ENCODE data around the gene GMDS. TPM values are rescaled to one million over a fixed set of nuclear protein-coding genes. Genes with fewer than 3 reads are reported as not detected.

The GMDS gene
- polyA plus RNA-seq, 1 donor (not counting 4 experiments of a cell fraction or from before 2014, with no cell fraction given), result 22.1 TPM

- H3K9ac ChIP-seq (ENCODE audit: control insufficient read depth, extremely low read depth, insufficient read depth, low read length), result no peak overlapping the region
- no peak overlapping the region for H3K27ac ChIP-seq (ENCODE audit: control insufficient read depth, insufficient read depth, low read length)
- TF ChIP-seq EZH2 (IDR thresholded peaks at IDR 0.05; ENCODE audit: low read length), result no peak
- TF ChIP-seq, protein P1, sequence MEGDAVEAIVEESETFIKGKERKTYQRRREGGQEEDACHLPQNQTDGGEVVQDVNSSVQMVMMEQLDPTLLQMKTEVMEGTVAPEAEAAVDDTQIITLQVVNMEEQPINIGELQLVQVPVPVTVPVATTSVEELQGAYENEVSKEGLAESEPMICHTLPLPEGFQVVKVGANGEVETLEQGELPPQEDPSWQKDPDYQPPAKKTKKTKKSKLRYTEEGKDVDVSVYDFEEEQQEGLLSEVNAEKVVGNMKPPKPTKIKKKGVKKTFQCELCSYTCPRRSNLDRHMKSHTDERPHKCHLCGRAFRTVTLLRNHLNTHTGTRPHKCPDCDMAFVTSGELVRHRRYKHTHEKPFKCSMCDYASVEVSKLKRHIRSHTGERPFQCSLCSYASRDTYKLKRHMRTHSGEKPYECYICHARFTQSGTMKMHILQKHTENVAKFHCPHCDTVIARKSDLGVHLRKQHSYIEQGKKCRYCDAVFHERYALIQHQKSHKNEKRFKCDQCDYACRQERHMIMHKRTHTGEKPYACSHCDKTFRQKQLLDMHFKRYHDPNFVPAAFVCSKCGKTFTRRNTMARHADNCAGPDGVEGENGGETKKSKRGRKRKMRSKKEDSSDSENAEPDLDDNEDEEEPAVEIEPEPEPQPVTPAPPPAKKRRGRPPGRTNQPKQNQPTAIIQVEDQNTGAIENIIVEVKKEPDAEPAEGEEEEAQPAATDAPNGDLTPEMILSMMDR (optimal IDR thresholded peaks at IDR 0.05 in 1 of 3, IDR thresholded peaks at IDR 0.05 in 1 of 3, conservative IDR thresholded peaks at IDR 0.05 in 1 of 3; ENCODE audit: extremely low read depth in 1 of 3, insufficient read depth in 2 of 3, low read length in 3 of 3), result no peak
- no peaks in the 10 kb centered on the region for H3K9me3 ChIP-seq (ENCODE audit: control insufficient read depth, low read depth, low read length)
- no peak overlapping the region for H3K4me3 ChIP-seq (ENCODE audit: control insufficient read depth in 2 of 3, extremely low read depth in 1 of 3, insufficient read depth in 2 of 3, low read depth in 1 of 3, low read length in 3 of 3)
- H4K20me1 ChIP-seq (ENCODE audit: control insufficient read depth, extremely low read depth, insufficient read depth, low read length), result no peaks in the 10 kb centered on the region
- H3K36me3 ChIP-seq (ENCODE audit: control insufficient read depth in 2 of 2, extremely low read depth in 1 of 2, insufficient read depth in 2 of 2, low read length in 2 of 2), result no peaks in the 10 kb centered on the region
- dilution Hi-C loops (cut with MboI; ENCODE audit: extremely low pct_ligation_motif_present, low sequenced_read_pairs), result no loop called here
- H3K79me2 ChIP-seq (ENCODE audit: control insufficient read depth, insufficient read depth, low read length), result no peaks in the 10 kb centered on the region
- H2AFZ ChIP-seq (ENCODE audit: control insufficient read depth, low read length), result no peak overlapping the region
- H3K4me2 ChIP-seq (ENCODE audit: control insufficient read depth, extremely low read depth, insufficient read depth, low read depth, low read length), result no peak overlapping the region
- H3K9me1 ChIP-seq (ENCODE audit: control insufficient read depth, extremely low read depth, insufficient read depth, low read length), result no peaks in the 10 kb centered on the region
- no peak for DNase-seq (ENCODE audit: low read depth, low spot score)
- peaks cover 14% of the 10 kb centered on the region for H3K4me1 ChIP-seq (ENCODE audit: control insufficient read depth, extremely low read depth, insufficient read depth, low read length)
- no peak for FAIRE-seq
- no peaks in the 10 kb centered on the region for H3K27me3 ChIP-seq (ENCODE audit: control insufficient read depth, extremely low read depth, insufficient read depth, low read length)
Measured at GRCh38 chr6:1991332-1991878, 254.0 kb downstream of the GMDS start.

DNA sequence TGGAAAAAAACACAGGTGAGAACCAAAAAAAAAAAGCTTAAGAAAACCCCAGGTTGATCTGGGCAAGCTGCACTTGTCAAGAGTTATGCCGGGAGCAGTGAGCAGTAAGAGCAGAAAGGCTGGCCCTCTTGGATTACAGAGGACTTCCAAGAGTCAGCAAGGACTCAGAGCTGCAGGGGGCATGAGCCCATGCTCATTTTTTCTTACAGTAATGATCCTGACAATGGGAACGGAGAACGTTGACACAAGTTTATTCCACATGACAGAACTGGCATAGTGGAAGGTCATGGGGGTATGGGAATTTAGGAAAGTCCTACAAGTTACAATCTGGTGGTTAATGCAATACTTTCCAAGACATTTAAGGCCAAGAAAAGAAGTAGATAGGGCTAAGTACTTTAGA is 256.6 kb downstream of the GMDS start:
- DNase-seq (ENCODE audit: low read depth, low spot score) (no peak), FAIRE-seq (no peak)
- Histone ChIP-seq H3K9ac (ENCODE audit: control insufficient read depth, extremely low read depth, insufficient read depth, low read length) (no peak overlapping the region), H3K4me2 (ENCODE audit: control insufficient read depth, extremely low read depth, insufficient read depth, low read depth, low read length) (no peak overlapping the region), H3K9me1 (ENCODE audit: control insufficient read depth, extremely low read depth, insufficient read depth, low read length) (no peaks in the 10 kb centered on the region), H3K79me2 (ENCODE audit: control insufficient read depth, insufficient read depth, low read length) (no peaks in the 10 kb centered on the region), H3K9me3 (ENCODE audit: control insufficient read depth, low read depth, low read length) (no peaks in the 10 kb centered on the region), H3K36me3 (ENCODE audit: control insufficient read depth in 2 of 2, extremely low read depth in 1 of 2, insufficient read depth in 2 of 2, low read length in 2 of 2) (no peaks in the 10 kb centered on the region), H3K27ac (ENCODE audit: control insufficient read depth, insufficient read depth, low read length) (no peak overlapping the region), H2AFZ (ENCODE audit: control insufficient read depth, low read length) (no peak overlapping the region), H4K20me1 (ENCODE audit: control insufficient read depth, extremely low read depth, insufficient read depth, low read length) (no peaks in the 10 kb centered on the region), H3K4me1 (ENCODE audit: control insufficient read depth, extremely low read depth, insufficient read depth, low read length) (peaks cover 14% of the 10 kb centered on the region), H3K27me3 (ENCODE audit: control insufficient read depth, extremely low read depth, insufficient read depth, low read length) (no peaks in the 10 kb centered on the region), H3K4me3 (ENCODE audit: control insufficient read depth in 2 of 3, extremely low read depth in 1 of 3, insufficient read depth in 2 of 3, low read depth in 1 of 3, low read length in 3 of 3) (no peak overlapping the region)
- dilution Hi-C loops (cut with MboI; ENCODE audit: extremely low pct_ligation_motif_present, low sequenced_read_pairs), result no loop called here
- TF ChIP-seq, protein P1 (optimal IDR thresholded peaks at IDR 0.05 in 1 of 3, IDR thresholded peaks at IDR 0.05 in 1 of 3, conservative IDR thresholded peaks at IDR 0.05 in 1 of 3; ENCODE audit: extremely low read depth in 1 of 3, insufficient read depth in 2 of 3, low read length in 3 of 3), result no peak
- no peak for TF ChIP-seq EZH2 (IDR thresholded peaks at IDR 0.05; ENCODE audit: low read length)

Data from keratinocyte (primary cell).